ENCODE results near the gene DLGAP1.

DNA sequence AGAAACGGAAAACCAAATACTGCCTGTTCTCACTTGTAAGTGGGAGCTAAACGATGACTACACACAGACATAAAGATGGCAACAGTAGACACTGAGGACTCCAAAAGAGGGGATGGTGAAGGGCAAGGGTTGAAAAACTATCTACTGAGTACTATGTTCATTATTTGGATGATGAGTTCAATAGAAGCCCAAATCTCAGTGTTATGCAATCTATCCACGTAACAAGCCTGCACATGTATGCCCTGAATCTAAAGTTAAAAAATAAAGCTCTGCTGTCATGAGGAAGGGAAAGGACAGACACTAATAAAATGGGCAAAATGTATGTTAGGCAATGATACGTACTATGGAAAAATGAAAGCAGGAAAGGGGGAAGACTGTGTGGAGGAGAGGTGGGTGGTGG is 629.1 kb downstream of the DLGAP1 start:
- TF ChIP-seq, protein P1, sequence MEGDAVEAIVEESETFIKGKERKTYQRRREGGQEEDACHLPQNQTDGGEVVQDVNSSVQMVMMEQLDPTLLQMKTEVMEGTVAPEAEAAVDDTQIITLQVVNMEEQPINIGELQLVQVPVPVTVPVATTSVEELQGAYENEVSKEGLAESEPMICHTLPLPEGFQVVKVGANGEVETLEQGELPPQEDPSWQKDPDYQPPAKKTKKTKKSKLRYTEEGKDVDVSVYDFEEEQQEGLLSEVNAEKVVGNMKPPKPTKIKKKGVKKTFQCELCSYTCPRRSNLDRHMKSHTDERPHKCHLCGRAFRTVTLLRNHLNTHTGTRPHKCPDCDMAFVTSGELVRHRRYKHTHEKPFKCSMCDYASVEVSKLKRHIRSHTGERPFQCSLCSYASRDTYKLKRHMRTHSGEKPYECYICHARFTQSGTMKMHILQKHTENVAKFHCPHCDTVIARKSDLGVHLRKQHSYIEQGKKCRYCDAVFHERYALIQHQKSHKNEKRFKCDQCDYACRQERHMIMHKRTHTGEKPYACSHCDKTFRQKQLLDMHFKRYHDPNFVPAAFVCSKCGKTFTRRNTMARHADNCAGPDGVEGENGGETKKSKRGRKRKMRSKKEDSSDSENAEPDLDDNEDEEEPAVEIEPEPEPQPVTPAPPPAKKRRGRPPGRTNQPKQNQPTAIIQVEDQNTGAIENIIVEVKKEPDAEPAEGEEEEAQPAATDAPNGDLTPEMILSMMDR (IDR thresholded peaks at IDR 0.05 in 4 of 5, conservative IDR thresholded peaks at IDR 0.05 in 1 of 5): no peak
- no peak for TF ChIP-seq POLR2A (IDR thresholded peaks at IDR 0.05)
